GM21526 (cell line): ENCODE measurements around the gene SLC36A1.
"Not testable (repeated sequence)": the region's sequence is repeated elsewhere in the genome, so short reads cannot be mapped to it uniquely, and the experiment has no call there.

ENCODE experiments used
- ATAC-seq: cut with Tn5 transposase; IDR thresholded peaks from one replicate; pipeline ENCODE4 v1.9.1; 2021; ENCODE audit warnings: moderate library complexity; ENCODE audit not compliant: unreplicated experiment, low FRiP score

The SLC36A1 gene

DNA sequence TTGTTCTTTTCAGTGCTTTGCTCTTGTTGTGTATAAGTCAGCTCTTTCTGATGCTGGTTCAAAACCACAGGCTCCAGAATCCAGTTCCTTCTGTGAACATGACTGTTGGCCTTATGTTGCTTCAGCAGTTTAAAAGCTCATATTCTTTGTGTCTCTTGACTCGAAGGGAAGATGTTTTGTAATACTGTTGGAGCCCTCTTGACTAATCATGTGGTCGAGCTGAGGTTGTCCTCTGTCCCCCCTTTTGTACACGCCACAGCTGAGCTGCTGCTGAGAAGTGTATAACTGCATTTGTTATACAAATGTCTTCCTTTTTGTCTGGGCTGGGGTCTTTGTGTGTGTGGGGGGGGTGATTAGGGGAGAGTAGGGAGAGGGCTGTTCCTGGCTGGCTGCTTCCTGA, 35.8 kb downstream of the SLC36A1 start:
- no peak for ATAC-seq

DNA sequence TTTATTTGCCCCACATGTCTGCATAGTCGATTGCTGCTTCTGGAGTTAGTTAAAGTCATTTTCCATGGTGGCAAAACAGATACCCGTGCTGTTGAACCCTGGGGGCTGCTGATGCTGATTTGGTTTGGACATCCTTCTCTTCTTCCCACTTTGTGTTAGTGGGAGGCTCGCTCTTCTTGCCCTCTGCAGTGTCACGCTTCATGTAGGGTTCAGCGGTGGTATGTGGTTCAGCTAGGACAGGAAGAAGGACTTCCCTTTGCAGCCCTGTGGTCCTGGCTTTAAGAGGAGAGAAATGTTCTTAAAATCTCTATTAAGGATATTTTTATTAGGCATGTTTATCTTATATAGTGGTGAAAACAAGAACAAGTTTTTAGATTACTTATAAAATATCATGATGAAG, 36.2 kb downstream of the SLC36A1 start:
- ATAC-seq: no peak

DNA sequence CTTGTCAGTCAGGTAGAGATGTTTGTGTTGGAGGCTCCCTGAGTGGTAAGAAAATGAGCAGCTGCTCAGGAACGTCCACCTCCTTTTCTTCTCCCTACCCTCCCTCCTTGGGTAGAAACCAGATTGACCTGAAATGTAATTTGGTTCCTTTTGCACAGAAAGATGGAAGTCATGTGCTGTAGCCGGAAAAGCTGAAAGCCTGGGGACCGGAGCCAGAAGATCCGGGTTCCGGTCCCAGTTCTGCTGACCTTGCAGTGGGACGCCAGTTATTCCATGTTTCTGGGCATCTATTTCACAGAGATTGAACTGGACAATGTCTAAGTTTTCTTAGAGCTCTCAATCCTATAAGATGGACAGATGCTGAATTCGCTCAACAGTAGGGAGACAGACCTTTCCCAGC, 40.1 kb downstream of the SLC36A1 start:
- no peak for ATAC-seq

DNA sequence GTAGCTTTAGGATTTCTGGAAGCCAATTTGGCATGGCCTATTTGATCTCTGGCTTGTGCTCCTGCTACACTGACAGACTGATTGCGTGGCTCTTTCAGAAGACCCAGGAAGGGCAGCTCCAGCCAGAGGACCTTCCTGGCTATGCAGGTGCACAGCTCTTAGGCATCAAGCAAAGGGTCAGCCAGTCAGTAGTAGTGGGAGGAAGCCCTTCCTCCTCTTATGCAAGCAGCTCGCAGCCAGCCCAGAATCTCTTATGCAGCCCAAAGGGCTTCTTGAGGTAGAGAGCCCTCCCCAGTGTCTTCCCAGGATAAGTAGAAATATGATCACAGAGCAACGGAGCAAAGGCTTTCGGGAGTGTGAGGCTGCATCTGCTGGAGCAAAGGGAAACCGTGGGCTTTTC, 43.2 kb downstream of the SLC36A1 start:
- ATAC-seq: no peak

DNA sequence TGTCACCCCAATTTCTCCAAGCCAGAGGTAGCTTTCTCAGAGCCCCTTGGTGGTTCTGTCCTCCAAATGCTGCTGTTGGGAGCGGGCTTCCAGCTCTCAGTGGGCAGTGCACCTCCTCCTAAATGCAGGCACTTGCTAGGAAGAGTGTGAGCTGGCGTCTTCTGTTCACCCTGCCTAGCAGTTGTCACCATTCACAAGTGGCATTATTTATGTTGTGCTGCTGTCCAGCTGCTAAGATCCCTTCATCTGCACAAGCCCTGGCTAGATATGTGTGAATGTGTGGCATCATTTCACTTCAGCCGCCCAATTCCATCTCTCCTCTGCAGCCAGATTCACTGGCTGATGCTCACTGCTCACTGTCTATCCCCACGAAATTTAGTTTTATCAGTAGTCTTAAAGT, 43.7 kb downstream of the SLC36A1 start:
- no peak for ATAC-seq

DNA sequence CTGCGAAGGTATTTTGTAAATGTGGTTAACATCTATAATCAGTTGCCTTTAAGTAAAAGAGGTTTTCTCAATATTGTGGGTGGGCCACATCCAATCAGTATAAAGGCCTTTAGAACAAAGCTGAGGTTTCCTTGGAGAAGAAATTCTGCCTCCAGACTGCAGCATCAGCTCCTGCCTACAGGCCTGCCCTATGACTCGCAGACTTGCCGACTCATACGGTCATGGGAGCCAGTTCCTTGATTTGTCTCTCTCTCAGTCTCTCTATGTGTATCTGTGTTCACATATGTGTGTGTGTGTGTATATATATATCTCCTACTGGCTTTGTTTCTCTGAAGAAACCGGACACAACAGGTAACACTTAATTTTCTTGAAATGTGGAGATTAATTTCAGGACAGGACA, 45.3 kb downstream of the SLC36A1 start:
- ATAC-seq: no peak

DNA sequence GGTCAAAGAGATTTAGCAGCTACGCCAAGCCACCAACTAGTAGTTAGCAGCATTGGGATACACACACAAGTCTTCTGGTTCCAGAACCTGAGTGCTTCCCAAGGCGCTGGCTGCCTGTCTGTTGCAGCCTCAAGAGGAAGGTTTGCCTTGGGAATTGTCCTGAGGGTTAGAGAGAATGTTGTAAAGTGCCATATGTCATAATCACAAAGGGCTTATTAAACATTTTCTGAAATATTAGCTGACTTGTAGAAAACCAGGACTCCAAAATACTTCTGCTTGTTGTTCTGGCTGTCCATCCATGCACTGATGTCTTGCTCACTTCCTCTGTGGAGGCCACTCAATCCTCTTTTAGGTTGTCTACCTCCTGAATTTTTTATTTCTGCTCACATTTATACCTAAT, 46.3 kb downstream of the SLC36A1 start:
- ATAC-seq: no peak

DNA sequence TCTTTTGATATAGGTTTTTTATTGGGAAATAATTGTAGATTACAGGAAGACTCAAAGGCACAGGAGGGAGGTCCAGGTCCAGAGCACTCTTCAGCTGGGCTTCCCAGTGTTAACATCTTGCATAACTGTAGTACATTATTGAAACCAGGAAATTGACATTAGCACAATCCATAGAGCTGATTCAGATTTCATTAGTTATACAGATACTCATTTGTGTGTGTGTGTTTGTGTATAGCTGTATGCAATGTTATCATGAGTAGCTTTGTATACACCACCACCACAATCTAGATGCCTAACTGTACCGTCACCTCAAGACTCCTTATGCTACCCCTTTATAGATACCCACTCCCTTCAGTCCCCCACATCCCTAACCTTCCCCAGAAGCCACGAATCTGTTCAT, 47.9 kb downstream of the SLC36A1 start:
- no peak for ATAC-seq

DNA sequence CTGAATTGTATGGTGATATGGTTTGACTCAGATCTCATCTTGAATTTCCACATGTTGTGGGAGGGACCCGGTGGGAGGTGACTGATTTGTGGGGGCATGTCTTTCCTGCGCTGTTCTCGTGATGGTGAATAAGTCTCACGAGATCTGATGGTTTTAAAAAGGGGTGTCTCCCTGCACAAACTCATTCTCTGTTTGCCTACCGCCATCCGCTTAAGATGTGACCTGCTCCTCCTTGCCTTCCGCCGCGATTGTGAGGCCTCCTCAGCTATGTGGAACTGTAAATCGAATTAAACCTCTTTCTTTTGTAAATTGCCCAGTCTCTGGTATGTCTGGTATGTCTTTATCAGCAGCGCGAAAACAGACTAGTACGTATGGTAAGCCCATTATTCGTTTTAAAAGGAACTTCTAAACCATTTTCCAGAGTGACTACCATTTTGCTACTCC, 48.7 kb downstream of the SLC36A1 start:
- no peak for ATAC-seq

DNA sequence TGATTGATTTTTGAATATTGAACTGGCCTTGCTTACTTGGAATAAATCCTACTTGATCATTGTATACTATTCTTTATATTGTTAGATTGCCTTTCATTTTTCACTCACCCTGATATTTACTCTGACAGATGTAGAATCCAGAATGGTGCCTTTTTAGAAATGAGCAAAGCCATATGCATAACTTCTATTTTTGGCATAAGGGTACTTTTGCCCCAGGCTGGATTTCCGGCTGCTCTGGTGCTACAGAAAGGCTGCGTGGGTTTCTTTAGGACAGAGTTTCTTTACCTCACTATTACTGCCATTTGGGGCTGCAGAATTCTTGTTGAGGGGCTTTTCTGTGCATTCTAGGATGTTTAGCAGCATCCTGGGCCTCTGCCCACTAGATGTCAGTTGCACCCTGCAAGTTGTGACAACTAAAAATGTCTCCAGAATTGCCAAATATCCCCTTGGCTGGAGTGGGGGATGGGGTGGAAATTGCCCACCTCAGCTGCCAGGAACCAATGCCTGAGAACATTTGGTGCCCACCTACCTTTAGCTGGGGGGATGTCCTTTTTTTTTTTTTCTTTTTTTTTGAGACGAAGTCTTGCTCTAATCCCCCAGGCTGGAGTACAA, 50.1 kb downstream of the SLC36A1 start:
- no peak for ATAC-seq

DNA sequence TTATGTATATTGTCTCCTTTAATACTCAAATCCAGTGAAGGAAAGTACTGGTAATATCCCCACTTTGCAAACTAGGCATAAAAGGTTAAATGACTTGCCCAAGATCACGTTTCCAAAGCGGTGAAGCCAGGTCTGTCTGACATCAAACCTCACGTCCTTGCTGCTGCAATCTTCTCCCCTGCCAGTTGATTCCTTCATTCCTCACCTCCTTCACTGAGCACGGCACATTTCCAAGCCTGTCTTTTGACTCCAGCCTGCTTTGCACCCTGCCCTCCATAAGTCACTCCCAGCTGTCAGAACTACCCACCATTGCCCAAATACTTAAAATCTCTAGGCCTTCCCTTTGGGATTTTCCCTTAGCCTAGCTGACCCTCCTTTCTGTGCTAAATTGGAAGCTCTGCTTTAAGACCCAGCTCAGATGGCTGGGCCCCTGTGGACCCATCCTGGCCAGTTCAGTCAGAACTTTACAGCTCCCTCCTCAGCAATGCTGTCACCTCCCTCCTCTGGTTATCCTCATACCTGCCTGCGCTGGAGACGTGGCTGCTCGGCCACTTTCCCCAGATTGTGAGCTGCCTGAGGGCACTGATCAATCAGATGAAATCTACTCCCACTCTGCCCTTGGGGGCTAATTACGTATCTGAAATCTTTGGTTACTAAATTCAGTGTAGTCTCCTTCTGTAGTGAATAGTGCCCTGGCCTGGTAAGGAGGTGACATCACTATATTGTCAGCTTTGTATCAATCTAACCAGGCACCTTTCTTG, 51.2 kb downstream of the SLC36A1 start:
- no peak for ATAC-seq

DNA sequence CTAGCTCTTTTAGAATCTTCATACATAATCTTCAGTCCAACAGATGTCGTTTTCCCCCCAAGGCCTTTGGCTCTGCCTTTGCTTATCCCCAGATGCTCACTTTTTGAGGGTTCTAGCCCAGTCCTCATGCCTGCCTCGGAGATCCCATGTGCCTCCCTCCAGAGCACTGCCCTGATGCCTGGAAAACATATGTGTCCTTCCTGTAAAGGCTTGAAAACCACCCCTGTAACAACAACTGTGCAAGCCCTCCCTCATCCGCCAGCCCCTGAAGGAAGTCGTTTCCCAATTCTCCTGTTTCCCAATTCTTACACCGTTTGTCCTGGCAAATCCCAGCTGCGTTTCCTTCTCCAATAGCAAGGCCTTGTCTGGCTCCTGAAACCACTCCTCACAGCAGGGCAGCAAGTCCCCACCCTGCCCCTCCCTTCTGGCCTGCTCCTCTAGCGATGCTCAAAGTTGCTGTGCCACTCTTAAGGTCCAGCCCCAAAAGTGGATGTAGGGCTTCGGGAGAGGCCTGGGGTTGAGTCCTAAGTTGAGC, 52.2 kb downstream of the SLC36A1 start:
- no peak for ATAC-seq

DNA sequence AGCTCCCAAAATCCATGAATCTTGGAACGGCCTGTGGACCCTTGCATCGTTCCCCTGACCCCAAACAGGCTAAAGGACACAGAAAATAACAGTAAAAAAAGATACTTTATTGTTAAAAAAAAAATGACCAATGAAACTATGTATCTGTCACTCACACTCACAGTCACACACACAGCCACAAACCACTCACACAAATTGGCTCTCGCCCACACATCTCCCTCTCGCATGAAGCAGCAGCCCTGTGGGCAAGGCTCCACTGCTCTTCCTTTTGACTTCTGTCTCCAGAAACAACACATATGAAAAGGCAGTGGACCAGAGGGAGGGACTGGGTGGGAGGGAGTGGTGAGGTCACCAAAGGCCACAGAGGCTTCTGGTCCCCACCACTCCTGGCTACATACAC, 56.6 kb downstream of the SLC36A1 start:
- ATAC-seq: no peak

DNA sequence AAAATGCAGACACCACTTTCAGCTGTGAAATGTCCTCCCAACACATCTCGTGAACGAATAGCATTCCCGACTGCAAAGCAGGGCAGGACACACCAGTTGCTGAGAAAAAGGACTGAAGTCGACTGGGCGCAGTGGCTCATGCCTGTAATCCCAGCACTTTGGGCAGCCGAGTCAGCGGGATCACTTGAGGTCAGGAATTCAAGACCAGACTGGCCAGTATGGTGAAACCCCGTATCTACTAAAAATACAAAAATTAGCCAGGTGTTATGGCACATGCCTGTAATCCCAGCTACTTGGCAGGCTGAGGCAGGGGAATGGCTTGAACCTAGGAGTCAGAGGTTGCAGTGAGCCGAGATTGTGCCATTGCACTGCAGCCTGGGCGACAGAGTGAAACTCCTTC, 60.9 kb downstream of the SLC36A1 start:
- not testable (repeated sequence) for ATAC-seq

DNA sequence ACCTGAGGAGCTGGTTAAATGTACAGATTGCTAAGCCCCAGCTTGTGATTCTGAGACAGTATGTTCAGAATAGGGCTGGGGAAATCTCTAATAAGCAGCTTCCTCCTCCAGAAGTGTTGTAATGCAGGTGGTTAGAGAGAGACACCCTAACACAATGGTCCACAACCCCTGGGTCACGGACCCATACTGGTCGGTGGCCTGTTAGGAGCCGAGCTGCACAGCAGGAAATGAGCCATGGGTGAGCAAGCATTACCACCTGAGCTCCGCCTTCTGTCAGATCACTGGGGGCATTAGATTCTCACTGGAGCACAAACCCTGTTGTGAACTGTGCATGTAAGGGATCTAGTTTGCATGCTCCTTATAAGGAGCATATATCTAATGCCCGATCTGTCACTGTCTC, 61.8 kb downstream of the SLC36A1 start:
- no peak for ATAC-seq

DNA sequence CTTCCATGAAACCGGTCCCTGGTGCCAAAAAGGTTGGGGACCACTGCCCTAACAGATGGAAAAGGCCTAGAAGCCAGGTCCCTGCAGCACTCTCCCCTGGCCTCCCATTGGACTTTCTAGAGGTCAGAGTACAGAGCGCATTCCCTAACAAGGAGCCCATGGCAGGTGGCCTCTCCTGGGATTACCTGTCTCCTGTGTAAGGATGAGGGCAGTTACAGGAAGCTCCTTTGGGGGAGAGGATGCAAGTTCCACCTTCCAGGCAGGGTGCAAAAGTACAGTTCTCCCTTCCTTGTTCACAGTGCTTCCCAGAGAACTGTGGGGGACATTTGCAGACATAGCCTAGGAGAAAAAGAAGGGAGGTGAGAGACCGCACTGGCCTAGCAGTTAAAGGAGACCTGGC, 62.4 kb downstream of the SLC36A1 start:
- no peak for ATAC-seq

DNA sequence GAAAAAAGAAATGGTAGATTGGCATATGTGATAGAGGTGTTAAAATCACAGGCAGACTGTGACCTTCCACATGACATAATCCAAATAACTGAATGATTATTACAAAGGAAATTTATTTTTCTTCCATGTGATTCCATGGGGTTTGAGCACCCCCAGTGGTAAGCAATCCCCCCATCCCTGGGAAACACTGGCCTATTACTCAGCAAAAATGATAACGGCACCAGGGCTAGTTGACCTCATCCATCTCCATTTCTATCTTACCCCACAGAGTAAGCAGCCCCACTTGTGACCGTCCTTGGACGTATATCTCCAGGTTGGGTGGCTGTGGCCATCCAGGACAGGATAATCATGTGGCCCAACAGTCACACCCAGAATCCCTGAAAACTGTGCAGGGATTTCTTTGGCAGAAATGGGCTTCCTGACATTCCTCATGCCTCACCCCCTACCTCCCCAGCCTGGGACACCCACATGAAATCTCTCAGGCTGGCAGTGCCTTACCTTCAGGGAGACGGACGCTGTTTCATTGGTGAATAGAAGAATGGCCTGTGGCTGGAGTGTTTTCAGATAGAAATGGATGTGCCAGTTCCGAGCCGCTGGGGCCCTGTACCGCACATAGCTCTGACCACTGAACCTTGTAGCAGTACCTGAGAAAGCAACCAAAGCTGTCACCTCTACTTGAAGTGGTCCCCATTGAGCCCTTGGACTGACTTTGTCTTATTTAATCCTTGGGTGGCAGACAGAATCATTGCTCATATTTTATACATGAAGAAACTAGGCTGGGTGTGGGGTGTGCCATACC, 69.9 kb downstream of the SLC36A1 start:
- ATAC-seq: no peak

DNA sequence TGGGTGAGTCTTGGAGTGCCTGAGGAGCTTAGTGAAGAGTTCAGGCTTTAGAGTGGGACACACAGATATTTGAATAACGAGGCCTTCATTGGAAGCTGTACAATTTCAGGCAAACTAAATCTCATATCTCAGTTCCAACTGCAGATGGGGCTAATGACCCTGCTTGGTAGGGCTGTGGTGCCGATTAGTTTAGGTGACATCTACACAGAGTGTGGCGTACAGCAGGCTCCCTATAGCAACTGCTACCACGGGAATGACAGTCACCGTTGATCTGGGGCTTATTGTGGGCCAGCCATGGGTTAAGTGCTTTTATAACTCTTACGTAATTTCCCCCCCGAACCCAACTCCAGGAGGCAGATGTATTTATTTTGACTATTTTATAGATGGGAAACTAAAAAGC, 72.9 kb downstream of the SLC36A1 start:
- no peak for ATAC-seq

DNA sequence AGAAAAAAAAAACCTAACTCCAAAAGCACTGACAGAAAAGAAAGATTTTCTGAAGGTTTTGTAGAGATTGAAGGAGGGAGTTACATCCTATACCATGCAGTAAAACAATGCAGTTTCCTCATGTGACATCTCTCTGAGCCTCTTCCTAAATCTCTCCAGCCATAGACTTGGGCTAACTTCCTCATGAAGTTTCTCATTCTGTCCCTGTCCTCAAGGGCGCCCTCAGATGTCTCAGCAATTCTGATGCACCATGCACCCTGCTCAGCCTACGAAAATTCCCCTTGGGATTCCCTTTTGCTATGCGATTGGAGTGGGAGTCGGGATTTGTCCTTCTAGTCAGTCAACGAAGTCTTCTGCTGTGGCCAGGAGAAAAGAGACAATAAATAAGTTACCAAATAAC, 74.8 kb downstream of the SLC36A1 start:
- ATAC-seq: no peak

DNA sequence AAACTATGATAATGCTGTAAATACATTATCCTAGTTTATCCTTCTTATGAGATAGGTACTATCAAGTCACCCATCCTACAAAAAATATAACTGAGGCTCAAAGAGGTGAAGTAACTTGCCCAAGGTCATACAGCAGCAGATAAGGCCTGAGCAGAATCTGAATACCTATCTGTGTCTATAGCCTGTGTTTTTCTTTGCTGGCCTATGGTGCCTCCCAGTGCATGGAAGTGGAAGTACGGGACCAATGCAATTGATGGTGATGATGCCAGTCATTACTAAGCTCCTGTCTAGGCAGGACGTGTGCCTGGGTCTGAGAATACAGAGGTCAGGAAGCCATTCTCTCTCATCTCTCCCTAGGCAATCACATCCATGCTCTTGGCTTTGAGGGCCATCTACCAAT, 75.9 kb downstream of the SLC36A1 start:
- ATAC-seq: peak; percentile 88

DNA sequence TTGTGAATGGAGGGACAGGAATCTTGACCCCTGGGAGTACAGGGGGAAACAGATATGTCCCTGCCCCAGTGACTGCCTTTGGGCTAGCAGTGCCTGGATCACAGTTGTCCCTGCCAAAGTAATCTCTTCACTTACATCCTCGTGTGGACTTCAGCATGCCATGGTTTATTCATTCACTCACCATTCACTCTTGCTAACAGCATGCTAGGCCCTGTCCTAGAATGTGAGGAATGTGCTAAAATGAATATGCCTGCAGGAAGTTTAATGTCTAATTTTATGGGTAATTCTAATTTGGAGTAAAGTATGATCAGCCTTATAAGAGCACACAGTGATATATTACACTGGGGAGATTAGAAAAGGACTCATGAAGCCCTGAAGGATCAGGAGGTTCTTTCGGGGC, 80.8 kb downstream of the SLC36A1 start:
- ATAC-seq: no peak
